K562 (cell line): Measurements from ENCODE around the gene TSPAN11. TPM values are rescaled to one million over a fixed set of nuclear protein-coding genes. Genes with fewer than 3 reads are reported as not detected.

Experiments used
- ATAC-seq: fragments of 200-7000 bp; cut with Tn5 transposase; 3 replicates; pipeline ENCODE4 v1.9.1; 2020; ENCODE audit warnings: moderate library complexity
- BruUV-seq: library from RNA; stranded (reverse); fragments of 400-500 nt; replicated peaks from 2 replicates; lab custom pipeline; 2021; lab: Mats Ljungman, UMichigan
- CTCF ChIA-PET: fragments of 300-600 bp; formaldehyde crosslinking; extraction: SDS; loops from one replicate; lab custom pipeline; 2021; ENCODE audit warnings: low intra/inter-chr PET ratio; lab: Yijun Ruan, JAX
- POLR2A ChIA-PET: fragments of 300-600, 350-650 bp; sonication (Branson Sonifier 250); formaldehyde crosslinking; extraction: SDS; loops from one replicate; lab custom pipeline; 2021; ENCODE audit warnings: antibody characterized with exemption, inconsistent platforms; lab: Yijun Ruan, JAX
- DNase-seq, 4 experiments: peaks; one replicate each; pipeline versions ENCODE4 v3.0.0 to v3.0.0-alpha.2; 2011 to 2018; ENCODE audit warnings: low spot score in 3 of 4, mixed read lengths in 3 of 4; ENCODE audit errors: extremely low read depth in 1 of 4
- FAIRE-seq: peaks from 2 replicates; lab custom pipeline; 2011; peaks lifted over from hg19 to GRCh38; lab: Jason Lieb, UNC
- H2AFZ ChIP-seq: 2 replicates; pipeline ENCODE4 v1.6.0; 2011; ENCODE audit warnings: low read depth, low read length, control low read depth, inconsistent platforms
- H3K27ac ChIP-seq: fragments of 200-600 bp; 3 replicates; pipeline ENCODE4 v1.8.0; 2011; ENCODE audit warnings: low read depth, mild to moderate bottlenecking, control low read depth, inconsistent platforms, low read length, moderate library complexity, mixed read lengths; ENCODE audit errors: extremely low read depth
- H3K27me3 ChIP-seq, 2 experiments: fragments of 300-600 bp in 1 of 2; 2 replicates in 1 of 2; 3 replicates in 1 of 2; pipeline versions ENCODE4 v1.6.0 to v1.8.0; 2011; ENCODE audit warnings: inconsistent platforms in 2 of 2, low read length in 2 of 2, mild to moderate bottlenecking in 1 of 2, mixed read lengths in 1 of 2, moderate library complexity in 1 of 2; ENCODE audit not compliant: control insufficient read depth in 2 of 2, insufficient read depth in 2 of 2
- H3K36me3 ChIP-seq: fragments of 300-600 bp; 3 replicates; pipeline ENCODE4 v1.8.0; 2011; ENCODE audit warnings: mild to moderate bottlenecking, low read length, inconsistent platforms; ENCODE audit not compliant: control insufficient read depth, insufficient read depth
- H3K4me1 ChIP-seq, 2 experiments: fragments of 200-600 bp in 1 of 2; replicated peaks in 1 of 2; 2 replicates in 1 of 2; 3 replicates in 1 of 2; pipeline versions ENCODE4 v1.5.1 to v1.8.0; 2011; ENCODE audit warnings: inconsistent platforms in 2 of 2, low read length in 2 of 2, mild to moderate bottlenecking in 1 of 2, mixed read lengths in 1 of 2, moderate library complexity in 1 of 2; ENCODE audit not compliant: control insufficient read depth in 2 of 2, insufficient read depth in 2 of 2
- H3K4me2 ChIP-seq: 2 replicates; pipeline ENCODE4 v1.6.1; 2011; ENCODE audit warnings: low read length, control low read depth, inconsistent platforms, mixed read lengths; ENCODE audit not compliant: insufficient read depth
- H3K4me3 ChIP-seq: fragments of 200-600 bp; sonication (generic), shearing (Covaris generic); 2 replicates; pipeline ENCODE4 v1.5.1; 2016; ENCODE audit warnings: control low read depth, inconsistent platforms
- H3K79me2 ChIP-seq: fragments of 200-600 bp; 3 replicates; pipeline ENCODE4 v1.8.0; 2011; ENCODE audit warnings: low read length, inconsistent platforms; ENCODE audit not compliant: control insufficient read depth, insufficient read depth
- H3K9ac ChIP-seq, 2 experiments: 2 replicates each; pipeline versions ENCODE4 v1.6.0 to v1.6.1; 2011; ENCODE audit warnings: low read depth in 2 of 2, low read length in 2 of 2, control low read depth in 1 of 2, inconsistent platforms in 1 of 2, mild to moderate bottlenecking in 1 of 2, mixed read lengths in 1 of 2; ENCODE audit not compliant: insufficient read depth in 1 of 2
- H3K9me1 ChIP-seq: one replicate; pipeline ENCODE4 v1.6.0; 2011; ENCODE audit warnings: inconsistent platforms, mild to moderate bottlenecking, low read length, moderate library complexity; ENCODE audit not compliant: control insufficient read depth, insufficient read depth
- H3K9me3 ChIP-seq: replicated peaks from 2 replicates; pipeline ENCODE4 v1.5.1; 2011; ENCODE audit warnings: low read depth, low read length, inconsistent platforms; ENCODE audit not compliant: control insufficient read depth, insufficient read depth
- H4K20me1 ChIP-seq: replicated peaks from 2 replicates; pipeline ENCODE4 v1.6.1; 2011; ENCODE audit warnings: low read length, inconsistent platforms, mixed read lengths; ENCODE audit not compliant: control insufficient read depth, insufficient read depth
- CREBBP ChIP-seq: IDR thresholded peaks from one replicate; pipeline ENCODE4 v1.6.1; 2012; ENCODE audit warnings: low read depth, mild to moderate bottlenecking, control low read depth, inconsistent platforms, low read length
- HMBOX1 ChIP-seq: sonication (generic); IDR thresholded peaks from 2 replicates; pipeline ENCODE4 v1.6.1; 2016
- L3MBTL2 ChIP-seq: fragments of 450-650 bp; IDR thresholded peaks from 2 replicates; pipeline ENCODE4 v1.6.1; 2016; ENCODE audit warnings: mild to moderate bottlenecking, moderate library complexity
- NONO ChIP-seq, 2 experiments: fragments of 200-400 bp in 1 of 2; fragments of 450-650 bp in 1 of 2; formaldehyde crosslinking in 1 of 2; IDR thresholded peaks; 2 replicates each; pipeline ENCODE4 v1.6.1; 2017; ENCODE audit warnings: low read depth in 2 of 2, mild to moderate bottlenecking in 2 of 2, moderate library complexity in 2 of 2, low read length in 1 of 2
- POU5F1 ChIP-seq: fragments of 150-350 bp; IDR thresholded peaks from 2 replicates; pipeline ENCODE4 v1.6.1; 2014; ENCODE audit warnings: borderline replicate concordance, low read length, low read depth, mild to moderate bottlenecking; ENCODE audit not compliant: partially characterized antibody
- PTBP1 ChIP-seq: fragments of 200-400 bp; formaldehyde crosslinking; IDR thresholded peaks from 2 replicates; pipeline ENCODE4 v1.6.1; 2017; ENCODE audit warnings: low read depth, low read length
- RBM14 ChIP-seq: fragments of 200-400 bp; formaldehyde crosslinking; IDR thresholded peaks from 2 replicates; pipeline ENCODE4 v1.6.1; 2018; ENCODE audit warnings: low read depth, mild to moderate bottlenecking, low read length, moderate library complexity, borderline replicate concordance; ENCODE audit not compliant: insufficient read depth
- SMAD3 ChIP-seq: fragments of 450-650 bp; formaldehyde crosslinking; conservative IDR thresholded peaks from 2 replicates; pipeline ENCODE4 v1.4.0; 2020; ENCODE audit warnings: mild to moderate bottlenecking
- SP2 ChIP-seq: IDR thresholded peaks from 2 replicates; pipeline ENCODE4 v1.6.1; 2011; ENCODE audit warnings: mild to moderate bottlenecking, low read depth, low read length, moderate library complexity; ENCODE audit not compliant: poor library complexity, severe bottlenecking; ENCODE audit errors: extremely low read depth
- ZBTB1 ChIP-seq: sonication (generic); formaldehyde crosslinking; IDR thresholded peaks from 2 replicates; pipeline ENCODE4 v1.8.1; 2023; ENCODE audit warnings: missing genetic modification reagents, low read depth, mild to moderate bottlenecking, borderline replicate concordance
- ZNF121 ChIP-seq: sonication (generic); formaldehyde crosslinking; conservative IDR thresholded peaks from 2 replicates; pipeline ENCODE4 v1.8.0; 2022; ENCODE audit warnings: missing genetic modification reagents
- ZNF77 ChIP-seq: fragments of 250-450 bp; sonication (Bioruptor Pico); IDR thresholded peaks from 2 replicates; pipeline ENCODE4 v1.5.0; 2020
- WGBS: fragments of 100-300 bp; shearing (Covaris generic); methylation state at CpG from one replicate; pipeline ENCODE4 v1.1.6; 2016; ENCODE audit warnings: low coverage, mixed read lengths; ENCODE audit not compliant: insufficient coverage; ENCODE audit errors: missing lambda C conversion rate; 5-methylcytosine and 5-hydroxymethylcytosine counted together
- in situ Hi-C: fragments of 300-500 bp; cut with MboI; formaldehyde crosslinking; loops from 4 replicates; pipeline ENCODE4 v1.15.0; 2018; ENCODE audit warnings: inconsistent platforms, mixed read lengths
- intact Hi-C: fragments of 100-400 bp; cut with micrococcal nuclease; formaldehyde crosslinking; loops from 2 replicates; pipeline ENCODE4 v1.14.2; 2022
- polyA plus RNA-seq, 8 experiments: library from polyadenylated mRNA; depleted of rRNA in 4 of 8; stranded (reverse) in 5 of 8; unstranded in 3 of 8; fragments of >200 nt; fragmentation: Nextera tagmentation in 2 of 8; fragmentation: Illumina TruSeq in 1 of 8; extraction: Ambion mirVana in 2 of 8; extraction: Trizol in 1 of 8; gene quantifications; 2 replicates each; pipeline versions ENCODE4 v1.2.1 to v1.2.3, GENCODE V29; 2011 to 2014; ENCODE audit warnings: inconsistent platforms in 1 of 8, missing spikeins in 1 of 8
- total RNA-seq, 7 experiments: library from RNA; depleted of rRNA in 6 of 7; stranded (reverse); fragments of >200 nt in 6 of 7; fragmentation: Illumina TruSeq in 2 of 7; extraction: Trizol in 2 of 7; gene quantifications; 2 replicates each; pipeline versions ENCODE4 v1.2.1 to v1.2.3, GENCODE V29; 2011 to 2021; ENCODE audit warnings: low replicate concordance in 1 of 7

TSPAN11 gene
- total and polyA plus RNA-seq, 9 of the 15 experiments (the other 6 are each of a cell fraction or from before 2014, with no cell fraction given) = not detected

- TF ChIP-seq HMBOX1 (no peak), ZNF121 (CRISPR knock-in tag) (no peak), ZNF77 (CRISPR knock-in tag) (no peak), CREBBP (no peak), RBM14 (no peak), ZBTB1 (CRISPR knock-in tag) (no peak)
Observed at GRCh38 chr12:31007636-31008175, 81.2 kb downstream of the TSPAN11 start (continued).

- H3K4me2 ChIP-seq = no peak overlapping the region
- WGBS = 0% methylated on average over 6 of the region's 6 CpGs
- CTCF ChIA-PET = no interaction called here
- H3K4me1 ChIP-seq = no peaks in the 10 kb centered on the region
- DNase-seq (no peak), FAIRE-seq (no peak), ATAC-seq (no peak)
- H3K9ac ChIP-seq = no peak overlapping the region
- BruUV-seq = no TSS peak
- H2AFZ ChIP-seq = no peak overlapping the region
- H4K20me1 ChIP-seq = 0 out of 2 replicates have a peak, but pooled peaks cover 5% of the 10 kb centered on the region
- no peaks in the 10 kb centered on the region for H3K9me1 ChIP-seq
- H3K27ac ChIP-seq = no peak overlapping the region
- H3K9me3 ChIP-seq = no peaks in the 10 kb centered on the region
- POLR2A ChIA-PET = interaction anchor here (0.7 kb wide), 1 partner anchor 18 kb away, joined by 4 read pairs; no protein-coding TSS in a partner anchor
- no peaks in the 10 kb centered on the region for H3K36me3 ChIP-seq
- intact Hi-C loops = no loop called here
- H3K79me2 ChIP-seq = no peaks in the 10 kb centered on the region
- peaks cover 8 to 52% of the 10 kb centered on the region in 2 experiments; a peak in 4 of 5 replicates for H3K27me3 ChIP-seq
- in situ Hi-C loops = no loop called here
- TF ChIP-seq POU5F1 = no peak
- TF ChIP-seq PTBP1 = no peak
- TF ChIP-seq SMAD3 (CRISPR knock-in tag) = no peak
- TF ChIP-seq NONO (IDR thresholded peaks at IDR 0.05; ENCODE audit: low read depth in 2 of 2, low read length in 1 of 2) = no peak
- TF ChIP-seq L3MBTL2 = no peak
- no peak for TF ChIP-seq SP2
- TF ChIP-seq, all 486 proteins: peak for 0
- no peak overlapping the region for H3K4me3 ChIP-seq
Observed at GRCh38 chr12:31008241-31008761, 81.8 kb downstream of the TSPAN11 start.
